Nephron (organoid): ENCODE measurements around the gene CDK4.
A peak's percentile ranks its signal among the peaks of the same experiment; 100 is the strongest.

Source experiments
- H3K27ac Mint-ChIP-seq, 3 experiments: 2 replicates each; pipeline ENCODE4 v1.8.0; 2020; ENCODE audit warnings: mixed read lengths in 3 of 3, mild to moderate bottlenecking in 2 of 3, moderate library complexity in 1 of 3
- H3K27me3 Mint-ChIP-seq: 2 replicates; pipeline ENCODE4 v1.8.0; 2021; ENCODE audit warnings: low read depth, mild to moderate bottlenecking, moderate library complexity, mixed read lengths
- H3K36me3 Mint-ChIP-seq: 2 replicates; pipeline ENCODE4 v1.8.0; 2020; ENCODE audit warnings: low read depth, mixed read lengths
- H3K4me1 Mint-ChIP-seq: 2 replicates; pipeline ENCODE4 v1.8.0; 2020; ENCODE audit warnings: mixed read lengths
- H3K4me3 Mint-ChIP-seq, 3 experiments: 2 replicates each; pipeline ENCODE4 v1.8.0; 2020; ENCODE audit warnings: mild to moderate bottlenecking in 3 of 3, mixed read lengths in 3 of 3, moderate library complexity in 2 of 3
- H3K9me3 Mint-ChIP-seq: 2 replicates; pipeline ENCODE4 v1.8.0; 2020; ENCODE audit warnings: mixed read lengths
- TF ChIP-seq, protein P1 (sequence below), 3 experiments: fragments of 200-600 bp; sonication (generic); IDR thresholded peaks; one replicate each; pipeline ENCODE4 v1.5.0; 2021; ENCODE audit warnings: antibody characterized with exemption in 3 of 3; ENCODE audit not compliant: unreplicated experiment in 3 of 3

The CDK4 gene

DNA sequence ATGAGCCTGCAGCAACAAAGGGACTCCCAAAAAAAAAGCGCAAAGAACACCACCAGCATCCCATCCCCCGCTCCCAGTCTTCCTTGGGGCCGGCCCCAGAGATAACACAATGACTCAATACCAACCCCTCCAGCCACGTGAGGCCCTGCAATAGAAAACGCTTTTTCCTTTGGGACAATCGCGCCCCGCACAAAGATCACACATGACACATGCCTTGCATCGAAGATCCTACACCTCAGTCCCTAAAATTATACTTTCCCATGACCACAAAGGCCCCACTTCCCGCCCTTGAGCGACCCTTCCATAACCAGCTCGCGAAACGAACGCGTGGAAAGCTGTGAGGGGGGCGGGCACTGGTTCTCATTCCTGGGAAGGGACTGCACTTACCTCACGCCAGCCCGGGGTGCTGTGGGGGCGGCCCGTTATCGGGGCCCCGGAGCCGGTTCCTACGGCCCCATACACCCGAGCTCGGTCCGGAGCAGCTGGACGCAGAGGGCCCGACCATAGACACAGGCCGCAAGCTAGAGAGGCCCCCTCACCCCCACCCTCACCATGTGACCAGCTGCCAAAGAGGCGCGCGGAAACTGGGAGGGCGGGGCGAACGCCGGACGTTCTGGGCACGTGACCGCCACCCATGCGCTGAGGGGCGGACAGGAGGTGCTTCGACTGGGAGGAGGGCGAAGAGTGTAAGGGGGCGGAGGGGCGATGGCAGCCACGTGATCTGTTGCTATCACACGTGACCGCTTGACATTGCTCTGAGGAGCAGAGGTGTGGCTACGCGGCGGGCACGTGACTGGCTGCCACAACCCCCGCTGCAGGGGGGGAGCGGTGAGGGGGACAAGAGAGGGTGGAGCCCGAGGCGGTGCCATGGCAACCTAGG lies at the start of gene CDK4:
CDK4 (minus strand) TSS at position 523 of the 880 bp plus-strand sequence. CDS start 593 bp downstream, outside the sequence.
- Mint-ChIP-seq H3K4me1 (peaks cover 46% of the 10 kb centered on the region), H3K27ac (peak within 1 kb of the TSS; percentile 87 to 97 (median 97)), H3K36me3 (peaks cover 45% of the 10 kb centered on the region), H3K4me3 (peak within 1 kb of the TSS; percentile 98 to 99 (median 99)), H3K27me3 (peaks cover 35% of the 10 kb centered on the region), H3K9me3 (no peaks in the 10 kb centered on the region)
- TF ChIP-seq, protein P1, sequence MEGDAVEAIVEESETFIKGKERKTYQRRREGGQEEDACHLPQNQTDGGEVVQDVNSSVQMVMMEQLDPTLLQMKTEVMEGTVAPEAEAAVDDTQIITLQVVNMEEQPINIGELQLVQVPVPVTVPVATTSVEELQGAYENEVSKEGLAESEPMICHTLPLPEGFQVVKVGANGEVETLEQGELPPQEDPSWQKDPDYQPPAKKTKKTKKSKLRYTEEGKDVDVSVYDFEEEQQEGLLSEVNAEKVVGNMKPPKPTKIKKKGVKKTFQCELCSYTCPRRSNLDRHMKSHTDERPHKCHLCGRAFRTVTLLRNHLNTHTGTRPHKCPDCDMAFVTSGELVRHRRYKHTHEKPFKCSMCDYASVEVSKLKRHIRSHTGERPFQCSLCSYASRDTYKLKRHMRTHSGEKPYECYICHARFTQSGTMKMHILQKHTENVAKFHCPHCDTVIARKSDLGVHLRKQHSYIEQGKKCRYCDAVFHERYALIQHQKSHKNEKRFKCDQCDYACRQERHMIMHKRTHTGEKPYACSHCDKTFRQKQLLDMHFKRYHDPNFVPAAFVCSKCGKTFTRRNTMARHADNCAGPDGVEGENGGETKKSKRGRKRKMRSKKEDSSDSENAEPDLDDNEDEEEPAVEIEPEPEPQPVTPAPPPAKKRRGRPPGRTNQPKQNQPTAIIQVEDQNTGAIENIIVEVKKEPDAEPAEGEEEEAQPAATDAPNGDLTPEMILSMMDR (IDR thresholded peaks at IDR 0.05; ENCODE audit: unreplicated experiment in 3 of 3) = no peak

DNA sequence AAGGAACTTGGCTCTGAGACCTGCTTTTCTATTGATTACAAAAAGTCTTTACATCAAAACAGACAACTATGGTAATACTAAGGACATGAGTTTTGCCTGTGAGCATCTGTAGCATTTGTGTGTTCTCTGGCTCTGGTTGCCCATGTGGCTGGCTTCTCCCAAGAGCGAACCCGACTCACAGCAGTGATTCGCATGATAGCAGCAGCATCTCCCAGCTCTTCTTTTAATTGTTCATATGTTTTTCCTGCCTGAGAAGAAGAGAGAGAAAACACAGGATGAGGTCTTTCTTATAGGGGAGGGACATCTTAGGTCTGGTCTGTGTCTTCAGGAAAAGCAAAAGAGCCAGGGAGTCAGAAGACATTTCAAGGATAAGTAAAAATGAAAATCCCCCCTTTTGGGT lies 48.9 kb upstream of the CDK4 start:
- Mint-ChIP-seq H3K36me3 (peaks cover 43% of the 10 kb centered on the region), H3K4me1 (no peaks in the 10 kb centered on the region), H3K9me3 (no peaks in the 10 kb centered on the region)

DNA sequence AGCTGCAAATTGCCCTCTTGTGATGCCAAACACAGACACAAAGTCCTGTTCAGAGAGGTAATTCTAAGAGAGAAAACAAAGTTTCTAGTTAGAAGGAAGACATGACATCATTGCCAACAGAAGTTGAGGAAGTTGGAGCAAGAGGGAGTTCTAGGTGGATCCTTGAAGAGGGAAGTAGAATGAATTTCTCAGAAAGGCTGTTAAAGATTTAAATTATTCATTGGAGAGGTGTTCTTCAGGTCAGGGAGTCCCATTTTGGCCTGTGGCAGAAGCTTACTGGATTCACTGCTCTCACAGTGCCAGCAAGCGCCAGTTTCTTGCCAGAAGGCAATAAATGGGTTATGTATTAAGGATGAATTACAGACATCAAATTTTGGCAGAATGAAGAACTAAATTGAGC lies 45.8 kb upstream of the CDK4 start:
- TF ChIP-seq, protein P1 (IDR thresholded peaks at IDR 0.05; ENCODE audit: unreplicated experiment in 3 of 3) = no peak
- Mint-ChIP-seq H3K4me1 (no peaks in the 10 kb centered on the region), H3K27me3 (no peaks in the 10 kb centered on the region), H3K4me3 (no peak overlapping the region), H3K27ac (no peak overlapping the region), H3K36me3 (peaks cover 63% of the 10 kb centered on the region), H3K9me3 (no peaks in the 10 kb centered on the region)

More for the DNA sequence above, 48.9 kb upstream of the CDK4 start:
- H3K27ac Mint-ChIP-seq = no peak overlapping the region
- TF ChIP-seq, protein P1 (IDR thresholded peaks at IDR 0.05; ENCODE audit: unreplicated experiment in 3 of 3) = no peak
- no peaks in the 10 kb centered on the region for H3K27me3 Mint-ChIP-seq
- no peak overlapping the region for H3K4me3 Mint-ChIP-seq

DNA sequence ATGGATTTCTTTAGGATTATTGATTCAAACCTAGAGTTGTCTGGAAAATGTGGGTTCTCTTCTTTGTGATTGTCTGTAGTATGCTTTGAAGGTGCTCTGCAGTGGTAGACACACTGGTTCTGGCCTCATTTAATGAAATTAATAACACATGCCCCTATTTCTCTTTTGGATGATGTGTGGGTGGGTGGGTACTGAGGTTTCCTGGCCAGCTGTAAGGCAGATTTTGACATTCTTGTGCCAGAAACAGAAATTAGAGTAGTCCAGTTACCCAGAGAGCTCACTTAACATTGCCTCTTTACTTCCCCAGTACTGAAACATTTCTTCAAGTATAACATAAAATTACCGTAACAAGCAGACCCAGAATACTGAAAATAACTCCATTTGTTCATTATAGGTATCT lies 44.9 kb upstream of the CDK4 start:
- Mint-ChIP-seq H3K9me3 (no peaks in the 10 kb centered on the region), H3K27ac (no peak overlapping the region)
- TF ChIP-seq, protein P1 (IDR thresholded peaks at IDR 0.05; ENCODE audit: unreplicated experiment in 3 of 3) = no peak

DNA sequence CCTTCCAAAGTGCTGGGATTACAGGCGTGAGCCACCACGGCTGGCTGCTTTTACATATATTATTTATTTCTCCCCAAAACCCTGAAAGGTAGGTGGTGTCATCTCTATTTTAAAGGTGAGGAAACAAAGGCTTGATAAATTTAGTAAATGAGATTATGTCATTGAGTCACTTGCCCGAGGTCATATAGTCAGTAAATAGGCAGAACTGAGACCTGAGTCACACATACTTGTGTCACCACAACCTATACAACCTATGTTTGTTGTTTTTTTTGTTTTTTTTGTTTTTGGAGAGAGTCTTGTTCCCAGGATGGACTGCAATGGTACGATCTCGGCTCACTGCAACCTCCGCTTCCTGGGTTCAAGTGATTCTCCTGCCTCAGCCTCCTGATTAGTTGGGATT lies 43.2 kb upstream of the CDK4 start:
- H3K4me3 Mint-ChIP-seq = no peak overlapping the region
- TF ChIP-seq, protein P1 (IDR thresholded peaks at IDR 0.05; ENCODE audit: unreplicated experiment in 3 of 3) = no peak
- H3K4me1 Mint-ChIP-seq = no peaks in the 10 kb centered on the region
- H3K27ac Mint-ChIP-seq = no peak overlapping the region
- peaks cover 60% of the 10 kb centered on the region for H3K36me3 Mint-ChIP-seq
- H3K27me3 Mint-ChIP-seq = no peaks in the 10 kb centered on the region
- H3K9me3 Mint-ChIP-seq = no peaks in the 10 kb centered on the region

More for the DNA sequence above, 44.9 kb upstream of the CDK4 start:
- no peaks in the 10 kb centered on the region for H3K27me3 Mint-ChIP-seq
- H3K4me1 Mint-ChIP-seq = no peaks in the 10 kb centered on the region
- H3K4me3 Mint-ChIP-seq = no peak overlapping the region
- peaks cover 62% of the 10 kb centered on the region for H3K36me3 Mint-ChIP-seq

DNA sequence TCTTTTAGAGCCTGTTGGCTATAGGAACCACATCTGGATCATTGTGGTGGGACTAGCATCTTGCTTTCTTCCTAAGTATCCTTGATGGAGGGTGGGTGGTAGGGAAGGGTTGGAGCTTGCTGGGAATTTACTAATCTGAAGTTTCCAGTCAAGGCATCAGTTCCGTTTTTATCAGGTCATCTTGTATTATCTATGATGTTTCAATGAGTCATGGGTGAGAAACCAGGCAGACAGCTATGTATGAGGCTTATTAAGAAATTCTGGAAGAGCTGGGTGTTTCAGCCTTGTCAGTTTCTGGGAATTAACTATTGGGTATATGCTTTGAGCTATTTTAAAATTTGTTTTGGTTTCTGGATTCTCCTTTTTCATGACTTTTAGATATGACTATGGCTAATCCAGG lies 41.8 kb upstream of the CDK4 start:
- no peak overlapping the region for H3K4me3 Mint-ChIP-seq

More for the DNA sequence above, 41.8 kb upstream of the CDK4 start:
- TF ChIP-seq, protein P1 (IDR thresholded peaks at IDR 0.05; ENCODE audit: unreplicated experiment in 3 of 3) = no peak
- H3K27me3 Mint-ChIP-seq = no peaks in the 10 kb centered on the region
- no peaks in the 10 kb centered on the region for H3K9me3 Mint-ChIP-seq
- H3K27ac Mint-ChIP-seq = no peak overlapping the region
- peaks cover 54% of the 10 kb centered on the region for H3K36me3 Mint-ChIP-seq
- H3K4me1 Mint-ChIP-seq = no peaks in the 10 kb centered on the region
